ENCODE measurements around the gene RIN2.
"Not testable (repeated sequence)": the region's sequence is repeated elsewhere in the genome, so short reads cannot be mapped to it uniquely, and the experiment has no call there.

RIN2 gene

DNA sequence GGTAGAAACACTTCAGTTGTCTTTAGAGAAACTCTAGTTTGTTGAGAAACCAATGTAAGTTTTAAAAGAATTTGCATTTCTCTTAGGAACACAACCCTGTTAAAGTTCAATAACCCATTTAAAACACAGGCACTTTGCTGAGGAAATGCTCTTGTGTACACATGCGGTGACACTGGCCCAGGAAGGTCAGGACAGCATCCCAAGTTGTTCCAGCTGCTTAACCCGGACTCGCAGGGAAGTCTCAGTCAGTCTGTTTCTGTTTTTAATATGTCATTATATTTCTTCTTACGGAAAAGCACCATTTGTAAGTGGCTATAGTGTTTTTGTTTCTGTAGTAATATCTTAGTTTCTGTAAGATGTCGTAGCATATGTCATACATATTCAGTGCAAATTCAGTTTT, 36.9 kb downstream of the RIN2 start:
- Histone ChIP-seq H3K27me3 (peaks cover 3% of the 10 kb centered on the region; the same call in 1 of the 2 replicates), H3K9me3 (no peaks in the 10 kb centered on the region), H3K4me1 (no peaks in the 10 kb centered on the region), H3K4me3 (ENCODE audit: low read depth, low read length) (no peak overlapping the region), H3K36me3 (no peaks in the 10 kb centered on the region)
- TF ChIP-seq, protein P1, sequence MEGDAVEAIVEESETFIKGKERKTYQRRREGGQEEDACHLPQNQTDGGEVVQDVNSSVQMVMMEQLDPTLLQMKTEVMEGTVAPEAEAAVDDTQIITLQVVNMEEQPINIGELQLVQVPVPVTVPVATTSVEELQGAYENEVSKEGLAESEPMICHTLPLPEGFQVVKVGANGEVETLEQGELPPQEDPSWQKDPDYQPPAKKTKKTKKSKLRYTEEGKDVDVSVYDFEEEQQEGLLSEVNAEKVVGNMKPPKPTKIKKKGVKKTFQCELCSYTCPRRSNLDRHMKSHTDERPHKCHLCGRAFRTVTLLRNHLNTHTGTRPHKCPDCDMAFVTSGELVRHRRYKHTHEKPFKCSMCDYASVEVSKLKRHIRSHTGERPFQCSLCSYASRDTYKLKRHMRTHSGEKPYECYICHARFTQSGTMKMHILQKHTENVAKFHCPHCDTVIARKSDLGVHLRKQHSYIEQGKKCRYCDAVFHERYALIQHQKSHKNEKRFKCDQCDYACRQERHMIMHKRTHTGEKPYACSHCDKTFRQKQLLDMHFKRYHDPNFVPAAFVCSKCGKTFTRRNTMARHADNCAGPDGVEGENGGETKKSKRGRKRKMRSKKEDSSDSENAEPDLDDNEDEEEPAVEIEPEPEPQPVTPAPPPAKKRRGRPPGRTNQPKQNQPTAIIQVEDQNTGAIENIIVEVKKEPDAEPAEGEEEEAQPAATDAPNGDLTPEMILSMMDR (IDR thresholded peaks at IDR 0.05; ENCODE audit: low read depth, low read length): no peak
- no peak for DNase-seq

DNA sequence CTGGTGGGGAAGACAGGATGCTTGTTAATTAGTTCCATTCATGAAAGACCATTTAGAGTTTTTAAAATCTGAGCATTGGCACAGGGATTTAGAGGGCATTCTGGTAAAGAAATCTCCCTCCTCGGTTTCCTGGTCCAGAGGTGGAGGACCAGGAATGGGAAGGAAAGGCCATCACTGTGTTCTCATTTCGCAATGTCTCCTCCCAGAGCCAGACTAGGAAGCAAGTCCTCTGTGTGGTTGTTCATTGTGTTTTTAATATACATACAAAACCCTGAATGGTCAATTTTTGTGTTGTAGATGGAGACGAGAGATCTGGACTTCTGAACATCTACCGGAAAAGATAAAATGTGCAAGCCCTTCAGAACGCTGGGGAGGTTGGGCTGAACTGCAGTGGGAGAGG, 41.3 kb downstream of the RIN2 start:
- TF ChIP-seq, protein P1 (IDR thresholded peaks at IDR 0.05; ENCODE audit: low read depth, low read length): no peak
- no peaks in the 10 kb centered on the region for H3K9me3 ChIP-seq

DNA sequence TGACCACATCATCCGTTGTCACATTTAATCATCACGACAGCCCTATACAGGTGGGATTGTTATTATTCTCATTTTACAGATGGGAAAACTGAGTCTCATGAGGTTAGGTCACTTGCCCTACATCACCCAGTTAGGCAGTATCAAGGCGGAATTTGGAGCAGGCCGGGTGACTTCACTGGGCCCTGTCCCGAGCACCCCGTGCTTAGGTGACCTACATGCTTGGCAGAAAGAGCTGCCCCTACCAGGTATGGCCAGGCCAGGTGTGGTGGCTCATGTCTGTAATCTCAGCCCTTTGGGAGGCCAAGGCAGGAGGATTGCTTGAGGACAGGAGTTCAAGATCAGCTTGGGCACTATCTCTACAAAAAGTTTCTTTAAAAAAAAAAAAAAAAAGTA, 44.0 kb downstream of the RIN2 start:
- H3K9me3 ChIP-seq: no peaks in the 10 kb centered on the region
- TF ChIP-seq, protein P1 (IDR thresholded peaks at IDR 0.05; ENCODE audit: low read depth, low read length): no peak
- no peaks in the 10 kb centered on the region for H3K4me1 ChIP-seq
- DNase-seq: no peak
- H3K27me3 ChIP-seq: peaks cover 10% of the 10 kb centered on the region; the same call in 1 of the 2 replicates
- no peak overlapping the region for H3K4me3 ChIP-seq (ENCODE audit: low read depth, low read length)
- no peaks in the 10 kb centered on the region for H3K36me3 ChIP-seq

More for the DNA sequence above, 41.3 kb downstream of the RIN2 start:
- Histone ChIP-seq H3K4me1 (no peaks in the 10 kb centered on the region), H3K4me3 (ENCODE audit: low read depth, low read length) (no peak overlapping the region), H3K27me3 (peaks cover 10% of the 10 kb centered on the region; the same call in 1 of the 2 replicates), H3K36me3 (no peaks in the 10 kb centered on the region)
- DNase-seq: no peak

DNA sequence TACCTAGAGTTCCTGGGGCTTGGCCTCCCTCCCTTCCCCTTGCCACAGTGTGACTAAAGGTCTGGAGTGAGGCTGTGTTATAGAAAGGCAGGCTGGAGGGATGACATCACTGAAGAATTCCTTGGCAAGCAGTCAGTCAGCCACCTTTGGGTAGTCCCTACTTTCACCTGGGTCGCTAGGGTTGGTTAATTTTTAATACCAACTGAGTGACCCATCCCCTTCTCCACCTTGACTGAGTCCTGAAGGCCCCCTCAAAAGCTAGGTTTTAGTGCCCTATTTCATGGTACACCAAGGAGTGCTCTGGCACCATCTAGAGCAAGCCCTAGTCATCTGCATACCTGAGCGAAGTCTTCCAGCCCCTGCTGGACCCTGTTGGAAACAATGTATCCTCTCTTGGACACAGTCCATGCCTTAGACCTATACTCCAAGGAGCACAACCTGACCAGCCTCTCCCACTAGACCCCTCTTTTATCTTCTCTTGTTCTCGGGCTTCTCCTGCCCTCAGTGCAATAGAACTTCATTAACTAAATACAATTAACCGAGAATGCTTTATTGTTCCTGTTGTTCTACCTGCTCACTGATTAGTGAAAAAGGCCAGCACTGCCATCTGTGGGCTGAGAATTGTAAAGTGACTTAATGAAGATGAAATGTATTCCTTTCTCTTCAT, 44.6 kb downstream of the RIN2 start:
- no peak for DNase-seq
- Histone ChIP-seq H3K4me3 (ENCODE audit: low read depth, low read length) (no peak overlapping the region), H3K36me3 (no peaks in the 10 kb centered on the region), H3K9me3 (no peaks in the 10 kb centered on the region), H3K4me1 (no peaks in the 10 kb centered on the region), H3K27me3 (peaks cover 7% of the 10 kb centered on the region; the same call in 1 of the 2 replicates)
- TF ChIP-seq, protein P1 (IDR thresholded peaks at IDR 0.05; ENCODE audit: low read depth, low read length): peak; percentile 42

DNA sequence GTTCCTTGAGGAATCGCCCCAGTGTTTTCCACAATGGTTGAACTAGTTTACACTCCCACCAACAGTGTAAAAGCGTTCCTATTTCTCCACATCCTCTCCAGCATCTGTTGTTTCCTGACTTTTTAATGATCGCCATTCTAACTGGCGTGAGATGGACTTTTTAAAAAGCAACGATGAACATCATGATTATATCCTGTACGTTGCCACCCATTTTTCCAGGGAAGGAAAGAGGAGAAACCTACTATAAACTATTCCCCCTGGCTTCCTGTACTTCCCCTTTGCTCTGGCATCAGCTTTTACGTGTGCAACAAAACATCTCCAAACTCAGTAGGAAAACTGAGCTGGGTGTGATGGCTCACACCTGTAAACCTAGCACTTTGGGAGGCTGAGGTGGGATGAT, 48.2 kb downstream of the RIN2 start:
- DNase-seq; H3K27me3 ChIP-seq; H3K4me1 ChIP-seq; H3K4me3 ChIP-seq (ENCODE audit: low read depth, low read length); H3K9me3 ChIP-seq; H3K36me3 ChIP-seq: not testable (repeated sequence)

DNA sequence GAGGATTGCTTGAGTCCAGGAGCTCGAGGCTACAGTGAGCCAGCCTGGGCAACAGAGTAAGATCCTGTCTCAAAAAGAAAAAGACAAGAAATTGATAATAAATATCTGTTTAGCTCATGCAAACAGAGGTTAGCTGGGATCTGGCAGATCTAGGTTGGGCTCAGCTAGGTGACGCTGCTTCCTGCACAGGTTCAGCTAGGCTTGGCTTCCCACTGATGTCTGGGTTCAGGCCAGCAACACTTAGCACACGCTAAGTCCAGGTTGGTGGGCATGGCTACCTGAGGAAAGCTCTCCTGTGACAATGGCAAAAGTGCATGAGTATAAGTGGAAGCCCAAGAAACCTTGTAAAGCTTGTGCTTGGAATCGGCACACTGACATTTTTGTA, 48.7 kb downstream of the RIN2 start:
- TF ChIP-seq, protein P1 (IDR thresholded peaks at IDR 0.05; ENCODE audit: low read depth, low read length): no peak
- H3K9me3 ChIP-seq: no peaks in the 10 kb centered on the region
- no peaks in the 10 kb centered on the region for H3K36me3 ChIP-seq
- H3K4me3 ChIP-seq (ENCODE audit: low read depth, low read length): no peak overlapping the region
- no peak for DNase-seq
- no peaks in the 10 kb centered on the region for H3K4me1 ChIP-seq
- 0 out of 2 replicates have a peak, but pooled peaks cover 8% of the 10 kb centered on the region for H3K27me3 ChIP-seq
